ENCODE data around the gene GCGR.

The GCGR gene

DNA sequence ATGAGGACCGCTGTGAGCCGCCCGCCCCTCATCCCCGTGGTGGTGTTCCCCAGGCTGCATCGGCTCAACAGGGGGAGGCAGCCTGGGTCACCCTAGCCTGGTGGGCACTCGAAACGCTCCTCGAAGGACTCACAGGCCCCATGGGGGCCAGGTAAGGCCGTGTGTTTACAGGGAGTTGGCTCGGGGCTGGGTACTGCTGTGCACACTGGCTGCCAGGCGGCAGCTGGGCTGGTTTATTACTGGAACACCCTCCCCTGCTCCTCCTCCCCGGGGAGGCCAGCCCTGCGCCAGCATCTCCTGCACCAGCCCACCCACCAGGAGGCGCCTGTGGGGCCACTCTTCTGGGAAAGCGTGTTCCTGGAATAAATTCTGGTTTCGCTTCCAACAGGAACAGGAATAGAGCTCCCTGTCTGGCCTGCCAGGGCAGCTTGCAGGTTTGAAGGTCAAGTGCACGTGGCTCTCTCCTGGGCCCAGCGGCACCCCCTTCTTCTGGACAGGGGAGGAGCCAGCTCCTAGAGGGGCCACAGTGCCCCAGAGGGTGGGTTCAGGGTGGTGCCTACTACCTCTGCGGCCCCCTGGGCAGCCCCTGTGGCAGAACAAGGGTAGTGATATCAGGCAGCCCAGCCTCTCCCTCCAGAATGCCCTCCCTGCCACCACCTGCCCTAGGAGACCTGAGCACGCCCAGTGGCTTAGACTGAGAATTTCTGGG, 17.8 kb downstream of the GCGR start:
- no peak overlapping the region for H3K4me3 ChIP-seq (ENCODE audit: low read depth, low read length)
- TF ChIP-seq, protein P1, sequence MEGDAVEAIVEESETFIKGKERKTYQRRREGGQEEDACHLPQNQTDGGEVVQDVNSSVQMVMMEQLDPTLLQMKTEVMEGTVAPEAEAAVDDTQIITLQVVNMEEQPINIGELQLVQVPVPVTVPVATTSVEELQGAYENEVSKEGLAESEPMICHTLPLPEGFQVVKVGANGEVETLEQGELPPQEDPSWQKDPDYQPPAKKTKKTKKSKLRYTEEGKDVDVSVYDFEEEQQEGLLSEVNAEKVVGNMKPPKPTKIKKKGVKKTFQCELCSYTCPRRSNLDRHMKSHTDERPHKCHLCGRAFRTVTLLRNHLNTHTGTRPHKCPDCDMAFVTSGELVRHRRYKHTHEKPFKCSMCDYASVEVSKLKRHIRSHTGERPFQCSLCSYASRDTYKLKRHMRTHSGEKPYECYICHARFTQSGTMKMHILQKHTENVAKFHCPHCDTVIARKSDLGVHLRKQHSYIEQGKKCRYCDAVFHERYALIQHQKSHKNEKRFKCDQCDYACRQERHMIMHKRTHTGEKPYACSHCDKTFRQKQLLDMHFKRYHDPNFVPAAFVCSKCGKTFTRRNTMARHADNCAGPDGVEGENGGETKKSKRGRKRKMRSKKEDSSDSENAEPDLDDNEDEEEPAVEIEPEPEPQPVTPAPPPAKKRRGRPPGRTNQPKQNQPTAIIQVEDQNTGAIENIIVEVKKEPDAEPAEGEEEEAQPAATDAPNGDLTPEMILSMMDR (IDR thresholded peaks at IDR 0.05; ENCODE audit: low read depth, low read length), result peak; percentile 55

DNA sequence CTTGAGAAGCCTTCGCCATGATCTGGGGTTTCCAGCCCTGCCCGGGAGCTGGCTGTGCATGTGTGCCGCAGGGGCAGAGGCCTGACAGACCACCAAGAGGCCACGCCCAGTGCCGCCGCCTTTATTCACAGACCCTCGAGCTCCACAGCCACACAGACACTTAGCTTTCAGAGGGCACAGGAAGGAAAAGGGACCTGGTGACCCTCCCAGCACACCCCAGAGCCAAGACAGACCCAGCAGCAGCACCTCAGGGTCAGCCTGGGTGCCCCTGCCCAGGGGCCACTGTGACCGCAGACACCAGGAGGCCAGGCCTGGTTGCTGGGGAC, 18.3 kb downstream of the GCGR start:
- TF ChIP-seq, protein P1 (IDR thresholded peaks at IDR 0.05; ENCODE audit: low read depth, low read length), result no peak
- H3K4me3 ChIP-seq (ENCODE audit: low read depth, low read length), result no peak overlapping the region

DNA sequence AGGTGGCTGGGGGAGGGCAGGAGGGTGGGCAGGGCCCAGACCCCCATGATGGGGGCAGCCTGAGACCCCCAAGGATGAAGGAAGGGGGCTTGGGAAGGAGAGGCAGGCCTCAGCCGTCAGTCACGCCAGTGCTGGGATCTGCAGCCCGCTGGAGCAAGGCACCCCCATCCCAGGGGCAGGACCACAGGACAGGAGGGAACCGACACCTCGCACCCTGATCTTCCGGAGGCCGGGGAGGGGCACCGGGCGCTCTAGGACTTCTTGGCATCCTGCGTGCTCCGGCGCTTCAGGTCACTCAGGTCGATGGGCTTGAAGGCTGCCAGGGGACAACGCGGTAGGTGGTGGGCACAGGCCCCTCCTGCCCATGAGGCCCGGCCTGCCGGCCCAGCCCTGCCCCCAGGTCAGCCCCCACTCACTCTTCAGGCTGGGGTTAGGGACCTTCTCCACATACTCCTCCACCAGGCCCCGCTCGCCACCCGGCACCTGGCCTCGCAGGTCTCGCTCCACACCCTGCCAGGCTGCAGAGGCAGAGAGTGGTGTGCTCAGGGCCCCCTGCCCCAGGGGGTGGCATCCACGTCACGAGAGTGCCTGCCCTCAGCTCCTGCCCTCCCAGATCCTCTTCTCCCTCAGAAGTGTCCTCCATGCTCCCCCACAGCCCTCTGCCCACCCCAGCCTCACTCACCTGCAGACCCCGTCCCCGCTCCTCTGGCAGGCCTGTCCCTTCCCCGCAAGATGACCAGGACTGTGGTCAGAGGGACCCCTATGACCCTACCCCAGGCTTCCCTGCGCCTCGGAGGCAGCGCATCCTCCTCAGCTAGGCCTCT, 19.3 kb downstream of the GCGR start:
- TF ChIP-seq, protein P1 (IDR thresholded peaks at IDR 0.05; ENCODE audit: low read depth, low read length), result no peak
- no peak overlapping the region for H3K4me3 ChIP-seq (ENCODE audit: low read depth, low read length)

DNA sequence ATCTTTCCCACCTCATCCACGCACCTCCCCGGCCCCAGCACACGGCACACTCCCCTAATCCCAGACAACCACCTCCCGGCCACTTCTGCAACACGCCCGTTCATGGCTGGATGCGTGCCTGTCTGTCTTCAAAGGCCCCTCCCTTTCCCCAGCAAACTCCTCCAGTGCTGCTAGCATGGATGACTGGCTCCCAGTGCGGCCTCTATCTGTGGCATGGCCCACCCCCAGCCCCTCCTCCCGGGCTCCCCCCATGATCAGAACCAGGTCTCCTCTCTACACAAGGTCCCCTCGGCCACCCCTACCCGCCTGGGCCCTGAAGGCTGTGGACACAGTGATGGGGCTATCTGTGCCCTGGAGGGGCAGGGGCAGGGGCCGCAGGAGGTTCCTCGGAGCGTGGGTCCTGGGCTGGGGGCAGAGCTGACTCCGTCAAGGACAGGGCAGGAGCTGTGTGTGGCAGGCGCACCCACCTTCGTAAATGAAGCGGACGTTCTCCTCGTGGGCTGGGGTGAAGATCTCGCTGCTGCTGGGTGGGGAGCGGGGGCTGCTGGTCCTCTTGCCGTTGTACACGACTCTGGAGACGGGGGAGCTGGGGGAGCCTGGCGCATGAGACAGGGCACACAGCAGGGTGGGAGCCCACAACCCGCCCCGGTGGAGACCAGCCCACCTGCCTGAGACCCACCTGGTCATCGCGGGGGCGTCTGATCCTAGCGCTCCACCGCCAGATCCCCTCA, 20.0 kb downstream of the GCGR start:
- TF ChIP-seq, protein P1 (IDR thresholded peaks at IDR 0.05; ENCODE audit: low read depth, low read length), result no peak
- H3K4me3 ChIP-seq (ENCODE audit: low read depth, low read length), result no peak overlapping the region

DNA sequence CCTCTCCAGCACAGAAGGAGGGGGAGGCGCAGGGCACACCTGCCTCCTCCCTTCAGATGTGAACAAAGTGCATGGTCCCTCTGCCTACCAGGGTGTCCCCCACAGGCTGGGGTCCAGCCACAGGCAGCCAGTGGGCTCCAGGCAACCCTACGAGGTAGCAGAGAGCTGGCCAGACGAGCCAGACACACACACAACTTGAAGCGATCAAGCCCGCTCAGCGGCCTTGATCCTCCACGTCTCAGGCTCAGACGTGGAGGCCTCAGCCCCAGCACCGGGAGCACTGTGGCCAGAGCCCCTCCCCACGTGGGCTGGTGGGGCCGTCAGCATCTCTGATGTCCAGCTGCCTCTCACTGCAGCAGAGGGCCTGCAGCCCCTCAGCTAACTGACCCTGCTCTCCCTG, 20.6 kb downstream of the GCGR start:
- H3K4me3 ChIP-seq (ENCODE audit: low read depth, low read length), result no peak overlapping the region
- TF ChIP-seq, protein P1 (IDR thresholded peaks at IDR 0.05; ENCODE audit: low read depth, low read length), result no peak

DNA sequence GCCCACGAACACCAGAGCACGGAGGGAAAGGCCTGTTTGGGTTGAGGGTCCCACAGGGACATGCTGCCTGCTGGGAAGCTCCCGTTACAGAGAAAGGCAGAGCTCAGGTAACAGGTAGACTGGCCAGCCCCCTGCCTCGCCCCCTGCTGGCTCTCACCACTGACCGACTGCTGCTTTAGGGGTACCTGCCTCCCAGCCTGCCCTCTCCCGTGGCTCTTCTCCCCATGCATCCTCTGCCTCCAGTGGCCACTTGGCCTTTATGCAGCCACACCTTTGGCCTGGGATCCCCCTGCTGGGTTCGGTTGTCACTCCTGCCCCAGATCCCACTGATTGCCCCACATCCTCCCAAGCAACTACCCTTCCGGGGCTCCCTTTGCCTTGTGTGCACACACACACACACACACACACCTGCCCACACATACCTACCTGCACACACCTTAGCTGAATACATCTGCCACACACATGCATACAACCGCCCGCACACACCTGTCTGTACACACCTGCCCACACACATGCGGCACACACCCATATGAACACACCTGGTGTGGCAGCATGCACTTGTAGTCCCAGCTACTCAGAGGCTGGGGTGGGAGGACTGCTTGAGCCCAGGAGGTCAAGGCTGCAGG, 22.0 kb downstream of the GCGR start:
- TF ChIP-seq, protein P1 (IDR thresholded peaks at IDR 0.05; ENCODE audit: low read depth, low read length), result no peak
- H3K4me3 ChIP-seq (ENCODE audit: low read depth, low read length), result no peak overlapping the region
